HG02571 (cell line): ENCODE data around the gene FAM184B.

Experiments used
- ATAC-seq: cut with Tn5 transposase; IDR thresholded peaks from one replicate; pipeline ENCODE4 v1.9.1; 2021; ENCODE audit warnings: mild to moderate bottlenecking, moderate library complexity; ENCODE audit not compliant: unreplicated experiment

Gene FAM184B

DNA sequence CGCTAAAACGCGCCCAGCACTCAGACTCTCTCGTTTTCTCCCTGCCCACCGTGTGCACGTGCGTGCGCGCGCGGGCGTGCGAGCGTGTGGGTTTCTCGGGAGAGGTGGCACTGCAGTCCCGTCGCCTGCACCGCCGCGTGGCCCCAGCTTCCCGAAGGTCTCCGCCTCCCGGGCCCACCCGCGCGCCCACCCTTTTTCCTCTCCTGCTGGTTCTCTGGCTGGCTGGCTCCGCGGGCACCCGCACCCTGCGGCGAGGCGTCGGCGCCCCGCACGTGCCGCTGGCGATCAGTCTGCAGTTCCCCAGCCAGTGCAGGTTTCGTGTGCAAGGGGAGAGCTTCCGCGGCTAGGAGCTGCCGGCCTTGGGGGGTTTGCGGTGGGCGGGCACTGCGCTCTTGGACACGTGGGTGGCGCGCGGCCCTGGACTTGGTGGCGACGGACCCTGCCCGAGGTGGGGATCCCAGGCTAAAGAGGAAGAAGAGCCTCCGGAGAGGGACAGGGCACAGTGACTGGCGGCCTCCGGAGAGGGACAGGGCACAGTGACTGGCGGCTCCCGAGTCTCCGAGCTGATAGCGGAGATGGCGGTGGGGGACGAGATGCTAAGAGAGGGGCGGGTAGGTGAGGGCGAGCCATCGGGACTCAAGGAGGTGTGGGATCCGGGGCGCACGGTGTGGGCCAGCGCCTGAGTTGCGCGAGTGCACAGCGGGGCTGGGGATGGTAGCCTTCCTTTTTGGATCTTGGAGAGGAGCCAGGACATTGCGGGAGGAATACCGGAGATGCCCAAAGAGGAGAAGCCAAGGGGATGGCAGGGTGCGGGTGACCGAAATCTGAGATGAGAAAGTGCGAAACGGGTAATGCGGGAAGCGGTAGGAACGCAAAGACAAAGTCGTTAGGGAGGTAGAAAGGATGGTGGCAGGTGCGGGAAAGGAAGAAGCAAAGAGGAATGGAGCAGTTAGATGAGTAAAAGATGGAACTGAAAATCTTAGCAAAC lies at the start of gene FAM184B:
Gene FAM184B (minus strand): TSS at position 322 of the 988 bp plus-strand sequence. CDS start 322 bp downstream, outside the sequence.
- no peak for ATAC-seq

DNA sequence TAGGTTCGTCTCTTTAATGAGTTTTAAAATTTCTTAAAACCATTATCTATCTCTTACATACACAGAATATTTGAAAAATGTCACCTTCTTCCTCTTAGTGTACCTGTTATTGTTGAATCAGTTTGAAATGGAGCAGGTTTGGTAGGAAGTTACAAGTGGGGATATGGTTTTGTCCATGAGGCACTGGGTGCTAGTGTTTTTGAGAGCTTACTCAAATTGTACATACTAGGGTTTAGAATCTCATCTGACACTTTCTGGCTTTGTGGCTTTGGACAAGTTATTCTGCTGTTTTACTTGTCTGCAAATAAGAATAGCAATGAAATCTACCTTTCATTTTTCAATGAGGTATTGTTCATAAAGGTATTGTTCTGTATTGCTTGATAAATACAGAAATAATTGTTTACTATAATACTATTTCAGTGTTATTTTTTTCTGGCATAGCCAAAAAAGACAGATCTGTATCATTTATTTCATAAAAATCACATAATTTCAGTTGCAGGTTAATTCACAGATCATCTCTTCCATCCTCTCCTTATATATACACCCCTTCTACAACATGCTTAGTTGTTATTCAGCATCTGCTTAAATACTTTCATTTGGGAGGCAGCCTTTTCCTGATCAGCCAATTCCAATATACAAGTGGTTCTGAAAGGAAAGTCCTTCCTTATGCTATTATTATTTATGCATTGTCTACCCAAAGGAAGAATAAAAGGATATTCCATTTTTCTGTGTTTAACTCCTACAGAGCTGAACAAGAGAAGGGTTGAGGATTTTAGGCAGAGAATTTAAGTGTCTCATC lies 42.6 kb upstream of the FAM184B start:
- ATAC-seq: no peak

DNA sequence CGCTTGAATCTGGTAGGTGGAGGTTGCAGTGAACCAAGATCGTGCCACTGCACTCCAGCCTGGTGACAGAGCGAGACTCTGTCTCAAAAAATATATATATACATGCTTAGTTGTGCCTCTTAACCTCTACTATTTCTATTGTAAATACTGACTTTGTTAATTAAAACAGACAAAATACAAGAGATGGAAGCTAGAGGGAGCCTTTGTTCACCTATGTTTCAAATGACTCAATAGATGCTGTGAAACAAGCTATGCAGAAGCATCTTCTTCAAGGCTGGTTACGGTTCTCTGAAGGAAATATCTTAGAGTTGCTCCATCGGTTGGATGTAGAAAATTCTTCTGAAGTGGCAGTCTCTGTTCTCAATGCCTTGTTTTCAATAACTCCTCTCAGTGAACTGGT lies 35.6 kb upstream of the FAM184B start:
- peak; percentile 82 for ATAC-seq

DNA sequence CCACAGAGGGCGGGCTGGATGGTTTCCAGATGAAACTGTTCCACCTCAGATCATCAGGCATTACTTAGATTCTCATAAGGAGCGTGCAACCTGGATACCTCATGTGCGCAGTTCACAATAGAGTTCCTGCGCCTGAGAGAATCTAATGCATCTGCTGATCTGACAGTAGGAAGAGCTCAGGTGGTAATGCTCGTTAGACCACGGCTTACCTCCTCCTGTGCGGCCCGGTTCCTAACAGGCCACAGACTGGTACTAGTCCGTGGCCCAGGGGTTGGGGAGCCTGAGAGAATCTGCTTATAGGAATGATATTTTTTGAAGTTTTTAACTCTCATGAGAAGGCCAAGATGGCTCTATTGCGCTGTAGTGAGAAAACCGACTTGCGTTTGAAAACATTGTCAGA lies 34.7 kb upstream of the FAM184B start:
- ATAC-seq: no peak

DNA sequence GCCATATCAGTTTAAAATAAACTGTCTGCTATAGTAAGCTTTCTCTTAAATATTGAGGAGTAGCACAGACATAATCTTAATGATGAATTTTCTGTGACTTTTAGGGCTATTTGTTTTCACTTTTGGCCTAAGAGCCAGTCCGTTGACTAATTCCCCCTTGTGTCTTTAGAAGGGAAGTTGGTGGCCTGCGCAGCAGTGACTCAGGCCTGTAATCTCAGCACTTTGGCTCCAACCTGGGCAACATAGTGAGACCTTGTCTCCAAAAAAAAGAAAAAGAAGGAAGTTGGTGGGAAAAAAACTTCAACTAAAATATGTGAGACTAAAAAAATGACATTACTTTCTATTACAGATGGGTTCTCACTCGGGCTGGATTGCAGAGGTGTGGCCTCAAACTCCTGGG lies 32.7 kb upstream of the FAM184B start:
- no peak for ATAC-seq

DNA sequence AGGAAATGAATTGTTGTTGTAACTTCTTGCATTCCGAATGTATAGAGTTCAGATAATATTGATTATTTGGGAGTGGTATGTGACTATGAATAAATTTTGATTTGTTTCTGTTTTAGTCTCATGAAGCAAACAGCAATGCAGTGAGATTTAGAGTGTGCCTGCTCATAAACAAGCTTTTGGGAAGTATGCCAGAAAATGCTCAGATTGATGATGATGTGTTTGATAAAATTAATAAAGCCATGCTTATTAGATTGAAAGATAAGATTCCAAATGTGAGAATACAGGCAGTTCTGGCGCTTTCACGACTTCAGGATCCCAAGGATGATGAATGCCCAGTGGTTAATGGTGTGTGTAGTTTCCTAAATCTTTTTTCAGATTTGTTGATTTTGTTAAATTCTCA lies 31.4 kb upstream of the FAM184B start:
- no peak for ATAC-seq

DNA sequence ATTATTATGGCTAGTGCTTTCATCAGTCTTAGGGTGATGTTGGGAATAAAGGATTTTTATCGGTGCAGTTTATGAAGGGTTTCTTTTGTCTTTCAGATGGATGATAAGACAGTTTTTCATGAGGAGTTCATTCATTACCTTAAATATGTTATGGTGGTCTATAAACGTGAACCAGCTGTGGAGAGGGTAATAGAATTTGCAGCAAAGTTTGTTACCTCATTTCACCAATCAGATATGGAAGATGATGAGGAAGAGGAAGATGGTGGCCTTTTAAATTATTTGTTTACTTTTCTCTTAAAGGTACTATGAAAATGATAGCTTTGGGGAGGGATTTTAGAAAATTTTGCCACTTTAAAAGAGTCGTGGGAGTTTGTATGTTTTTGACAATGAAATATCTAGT lies 30.7 kb upstream of the FAM184B start:
- ATAC-seq: no peak

DNA sequence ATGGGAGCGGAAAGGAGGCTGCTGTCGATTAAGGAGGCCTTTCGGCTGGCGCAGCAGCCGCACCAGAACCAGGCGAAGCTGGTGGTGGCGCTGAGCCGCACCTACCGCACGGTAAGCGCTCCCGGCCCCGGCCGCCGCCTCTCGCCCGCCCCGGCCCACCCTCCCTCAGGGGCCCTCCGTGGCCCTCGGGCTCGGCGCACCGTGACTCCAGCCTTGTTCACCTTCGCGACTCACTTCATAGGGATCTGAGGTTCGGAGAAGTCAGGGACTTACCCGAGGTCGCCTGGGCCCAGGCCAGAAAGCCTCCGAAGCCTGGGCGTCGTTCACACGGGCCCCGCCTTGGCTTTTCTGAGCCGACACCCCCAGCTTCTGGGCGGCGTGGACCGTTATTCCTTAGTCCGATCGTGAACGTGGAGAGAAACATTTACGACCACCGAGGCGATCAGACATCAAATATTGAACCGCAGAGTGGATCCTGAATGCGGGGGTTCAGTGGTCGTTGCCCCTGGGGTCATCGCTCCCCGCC lies 29.7 kb upstream of the FAM184B start:
- ATAC-seq: peak; percentile 25

DNA sequence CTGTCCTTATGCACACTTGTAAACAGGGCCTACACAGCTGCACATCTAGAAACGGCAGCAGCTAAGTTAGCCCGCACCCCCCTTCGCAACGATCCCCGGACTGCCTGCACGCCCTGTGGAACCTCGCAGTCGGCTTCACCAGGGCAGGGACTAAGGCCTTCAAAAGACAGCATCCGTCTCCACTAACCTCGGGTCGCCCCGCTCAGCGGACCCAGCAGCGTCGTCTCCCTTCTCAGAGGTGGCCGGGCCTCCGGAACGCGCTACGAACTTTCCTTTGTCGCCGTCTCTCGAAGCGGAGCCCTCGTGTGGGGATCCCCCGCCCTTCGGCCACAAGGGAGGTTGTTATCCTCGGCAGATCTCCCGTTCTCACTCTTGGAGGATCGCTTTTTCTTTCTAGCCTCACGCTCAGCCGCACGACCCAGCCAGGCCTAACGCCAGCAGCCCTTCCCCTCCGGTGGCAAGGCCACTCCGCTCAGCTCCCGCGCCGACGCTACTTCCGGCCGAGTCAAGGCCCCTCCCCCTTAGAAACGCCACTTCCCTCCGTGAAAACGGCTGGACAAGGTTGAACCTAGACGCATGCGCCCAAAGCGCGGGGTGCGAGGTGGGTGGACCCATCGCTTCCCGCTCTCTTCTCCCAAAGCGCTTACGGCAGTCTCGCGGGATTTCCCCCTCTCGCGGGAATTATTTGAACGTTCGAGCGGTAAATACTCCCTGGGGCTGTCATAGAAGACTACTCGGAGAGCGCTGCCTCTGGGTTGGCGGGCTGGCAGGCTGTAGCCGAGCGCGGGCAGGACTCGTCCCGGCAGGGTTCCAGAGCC lies 29.0 kb upstream of the FAM184B start, which contains the start of the genes DCAF16 and NCAPG:
Gene DCAF16 (minus strand): TSS at position 498 of the 818 bp plus-strand sequence. CDS start 6,616 bp downstream, outside the sequence.
Gene NCAPG (plus strand): TSS at position 720 of the 818 bp plus-strand sequence. CDS start 99 bp downstream, outside the sequence.
- peak; percentile 91 for ATAC-seq

DNA sequence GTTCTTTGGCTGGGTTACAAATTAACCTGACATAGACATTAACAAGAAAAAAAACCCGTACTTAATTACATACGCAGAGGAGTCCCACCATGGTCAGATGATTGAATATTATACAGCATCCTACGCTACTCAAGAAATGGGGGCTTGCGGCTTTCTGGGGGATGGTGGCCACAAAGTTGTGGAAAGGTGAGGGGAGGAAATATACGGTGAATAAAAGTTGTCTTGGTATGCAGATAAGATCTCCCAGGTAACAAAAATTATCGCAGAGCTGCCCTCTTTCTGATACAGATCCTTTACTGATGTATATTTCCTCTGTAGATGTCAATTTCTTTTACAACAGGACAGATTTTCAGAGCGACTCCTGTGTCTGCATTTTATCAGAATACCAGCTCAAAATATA lies 28.2 kb upstream of the FAM184B start:
- ATAC-seq: no peak

DNA sequence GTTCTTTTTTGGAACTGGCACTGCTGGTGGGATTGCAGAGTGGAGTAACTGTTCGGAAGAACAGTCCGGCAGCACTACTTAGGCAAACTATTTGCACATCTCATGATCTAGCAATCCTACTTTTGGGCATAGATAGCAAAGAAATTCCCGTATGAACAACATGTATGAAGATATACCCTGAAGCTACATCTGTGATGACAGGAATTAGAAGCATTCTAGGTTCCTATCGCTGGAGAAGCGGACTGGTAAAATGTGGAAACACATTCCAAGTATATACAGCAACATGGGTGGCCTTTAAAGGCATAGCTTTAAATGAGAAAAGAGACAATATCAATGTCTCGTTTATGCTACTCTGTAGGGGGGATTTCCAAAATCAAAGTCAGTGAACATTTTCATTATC lies 26.0 kb upstream of the FAM184B start:
- ATAC-seq: no peak

DNA sequence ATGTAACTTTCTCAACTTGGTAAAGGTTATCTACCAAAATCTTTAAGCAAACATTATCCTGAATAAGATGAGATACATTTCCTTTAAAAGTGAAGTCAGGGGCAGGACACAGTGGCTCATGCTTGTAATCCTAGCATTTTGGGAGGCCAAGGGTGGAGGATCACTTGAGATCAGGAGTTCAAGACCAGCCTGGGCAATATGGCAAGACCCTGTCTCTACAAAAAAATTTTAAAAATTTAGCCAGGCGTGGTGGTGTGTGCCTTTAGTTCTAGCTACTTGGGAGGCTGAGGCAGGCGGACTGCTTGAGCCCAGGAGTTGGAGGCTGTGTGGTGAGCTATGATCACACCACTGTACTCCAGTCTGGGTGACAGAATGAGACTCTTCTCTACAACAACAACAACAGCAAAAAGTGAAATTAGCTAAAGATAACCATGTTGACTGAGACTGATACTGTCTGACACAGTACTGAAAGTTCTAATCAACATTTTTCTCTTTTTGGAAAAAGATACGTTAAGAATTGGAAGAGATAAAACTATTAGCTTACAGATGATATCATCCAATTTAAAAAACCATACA lies 24.2 kb upstream of the FAM184B start:
- ATAC-seq: no peak

DNA sequence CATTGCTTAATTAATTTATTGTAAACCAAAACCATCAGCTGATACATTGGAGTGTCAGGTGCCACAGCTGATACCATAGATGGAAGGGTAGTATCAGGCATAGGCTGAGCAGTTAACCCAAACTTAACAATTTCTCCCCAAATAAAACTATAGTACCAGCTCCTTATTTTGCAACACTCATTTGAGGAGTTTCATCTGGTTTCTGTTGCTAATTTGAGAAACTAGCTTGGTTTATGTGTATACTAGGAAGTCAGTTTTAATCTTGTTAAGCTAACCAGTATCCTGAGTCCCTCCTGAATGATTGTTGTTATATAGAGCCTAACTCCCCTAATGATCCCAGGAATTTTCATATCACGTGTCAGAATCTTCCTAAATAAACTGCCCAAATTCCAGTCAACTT lies 16.4 kb upstream of the FAM184B start:
- ATAC-seq: no peak

DNA sequence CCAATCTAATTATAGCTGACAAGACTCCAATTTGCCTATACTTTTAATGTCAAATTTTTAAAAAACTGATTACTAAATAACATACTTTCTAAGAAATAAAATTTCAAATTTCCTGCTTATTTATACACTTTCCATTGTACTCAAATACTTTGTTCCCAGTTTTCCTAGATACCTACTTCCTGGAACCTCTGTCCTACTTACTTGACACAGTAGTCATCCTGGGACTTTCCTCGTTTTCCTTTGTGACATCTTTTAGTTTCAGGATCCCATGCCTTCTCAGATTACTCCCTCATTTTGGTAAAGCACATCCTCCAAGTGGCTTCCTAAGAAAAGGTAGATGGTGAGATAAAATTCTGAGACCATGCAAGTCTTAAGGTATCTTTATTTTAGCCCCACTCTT lies 13.3 kb upstream of the FAM184B start:
- no peak for ATAC-seq

DNA sequence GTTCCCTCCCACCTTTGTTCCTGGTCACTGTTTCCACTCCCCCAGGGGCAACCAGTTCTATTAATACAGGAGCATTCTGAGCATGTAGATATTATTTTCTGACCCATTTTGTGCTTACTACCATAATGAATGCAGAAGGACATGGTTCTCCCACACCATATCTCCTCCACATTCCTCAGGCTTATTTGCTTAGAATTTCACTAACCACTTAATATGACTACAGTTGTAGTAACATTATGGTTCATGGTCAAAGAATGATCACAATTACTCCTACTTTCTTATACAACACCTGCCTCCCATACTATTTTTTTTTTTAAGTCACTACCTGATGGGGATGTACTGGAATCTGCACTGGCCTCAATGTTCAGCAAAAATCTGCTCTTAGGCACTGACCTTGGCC lies 7.5 kb upstream of the FAM184B start:
- no peak for ATAC-seq

DNA sequence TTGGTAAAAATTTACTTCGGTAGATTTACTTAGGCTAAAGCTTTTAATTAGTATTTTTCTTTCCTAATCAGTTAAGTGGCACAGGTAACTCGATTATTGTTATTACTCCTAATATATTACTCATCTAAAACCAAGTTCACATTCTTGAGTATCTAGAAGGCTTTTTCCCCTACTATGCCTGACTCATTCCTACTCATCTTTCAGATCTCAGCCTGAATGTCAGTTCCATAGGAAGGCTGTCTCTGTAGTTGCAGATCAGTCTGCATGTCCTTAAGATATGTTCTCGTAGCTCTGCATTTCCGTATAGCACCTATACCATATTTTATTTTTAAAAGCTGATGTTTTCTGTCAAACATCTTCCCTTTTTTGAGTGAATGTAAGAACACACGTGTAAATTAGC lies 5.9 kb upstream of the FAM184B start:
- ATAC-seq: no peak

DNA sequence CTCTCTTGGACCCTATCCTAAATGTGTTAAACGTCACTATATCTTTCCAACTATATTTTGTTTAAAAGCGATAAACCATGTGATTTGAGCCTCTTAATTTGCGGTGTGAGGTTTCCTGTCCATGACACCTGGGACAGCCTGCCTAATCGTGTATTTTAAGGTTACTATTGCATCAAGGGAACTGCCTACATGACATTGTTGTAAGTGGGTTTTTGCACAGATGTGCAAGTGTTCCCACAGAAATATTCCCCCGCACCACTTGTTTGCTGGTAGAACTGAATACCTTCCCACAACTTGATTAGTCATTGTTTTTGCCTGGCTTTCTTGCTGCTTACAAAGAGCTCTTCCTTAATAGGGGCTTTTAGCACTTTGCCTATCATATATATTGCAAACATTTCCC lies 5.1 kb upstream of the FAM184B start:
- no peak for ATAC-seq

DNA sequence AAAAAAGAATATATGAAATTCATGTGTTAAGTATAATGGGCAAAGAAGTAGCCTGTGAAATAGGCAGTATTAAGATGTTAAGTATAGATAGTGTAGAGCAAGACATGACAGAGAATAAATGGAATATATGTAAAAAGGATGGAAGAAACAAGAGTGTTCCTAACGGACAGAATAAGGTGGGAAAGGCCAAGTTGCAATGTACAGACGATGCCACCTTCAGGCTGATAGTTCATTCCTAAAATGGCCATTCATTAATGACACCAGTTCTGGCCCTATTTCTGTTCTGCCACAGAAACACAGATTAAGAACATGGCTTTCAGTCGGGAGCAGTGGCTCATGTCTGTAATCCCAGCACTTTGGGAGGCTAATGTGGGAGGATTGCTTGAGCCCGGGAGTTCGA lies 4.4 kb upstream of the FAM184B start:
- no peak for ATAC-seq

DNA sequence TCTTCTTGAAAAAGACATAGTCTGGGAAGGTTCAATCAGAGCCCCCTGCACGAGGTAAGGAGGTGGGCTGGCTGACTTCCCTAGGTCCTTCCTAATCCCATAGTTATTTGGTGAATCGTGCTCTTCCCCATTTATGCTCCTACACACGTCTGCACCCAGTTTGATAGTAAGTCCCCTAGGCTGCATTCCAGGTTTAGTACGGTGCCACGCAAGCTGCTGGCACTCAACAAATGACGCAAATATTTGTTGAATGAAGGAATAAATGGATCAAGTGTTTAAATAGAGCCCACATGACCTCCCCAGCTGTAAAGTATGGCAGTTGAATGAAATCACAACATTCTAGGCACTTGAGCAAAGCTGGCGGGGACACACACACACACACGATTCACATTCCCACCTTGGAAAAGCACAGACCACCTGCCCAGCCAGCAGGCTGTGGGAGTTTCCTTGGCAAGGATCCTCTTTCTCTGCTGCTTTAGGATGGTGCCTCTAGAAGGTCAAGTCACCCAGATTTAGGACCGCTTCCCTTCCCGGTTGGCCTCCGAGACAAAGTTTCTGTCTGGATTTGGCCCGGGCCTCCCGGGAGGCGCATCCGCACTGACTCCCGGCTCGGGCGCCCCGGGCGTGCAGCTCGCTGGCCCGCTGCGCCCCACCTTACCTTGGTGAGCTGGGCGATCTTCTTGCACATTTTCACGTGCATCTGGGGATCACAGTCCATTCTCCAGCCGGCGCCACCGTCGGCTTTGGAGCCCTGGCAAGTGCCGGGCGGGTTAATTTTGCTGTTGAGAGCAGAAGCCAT lies 721 bp downstream of the FAM184B start:
- no peak for ATAC-seq
